ENCODE data around the gene SMIM44. TPM values are rescaled to one million over a fixed set of nuclear protein-coding genes. Genes with fewer than 3 reads are reported as not detected.
"Not testable (repeated sequence)": the region's sequence is repeated elsewhere in the genome, so short reads cannot be mapped to it uniquely, and the experiment has no call there.

The SMIM44 gene
- total RNA-seq, 1 donor = not detected

DNA sequence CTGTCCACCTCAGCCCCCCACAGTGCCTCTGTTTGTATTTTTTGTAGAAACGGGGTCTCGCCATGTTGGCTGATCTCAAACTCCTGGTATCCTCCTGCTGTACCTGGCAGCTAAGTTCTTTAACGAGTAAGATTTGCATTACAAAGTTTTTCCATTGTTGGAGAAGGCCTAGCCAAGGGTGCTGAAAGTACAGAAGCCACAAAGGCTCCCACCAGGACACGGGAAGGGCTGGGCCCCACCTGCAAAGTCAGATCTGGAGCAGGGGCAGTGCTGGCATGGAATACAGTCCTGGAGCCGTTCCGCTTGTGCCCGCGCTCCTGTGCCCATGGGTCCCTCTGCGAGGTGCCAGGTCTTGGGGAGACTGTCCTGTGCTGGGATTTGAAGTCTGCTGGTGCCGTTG is 35.0 kb upstream of the SMIM44 start:
- DNase-seq (ENCODE audit: low read depth in 2 of 3, low spot score in 2 of 3) = no peak

DNA sequence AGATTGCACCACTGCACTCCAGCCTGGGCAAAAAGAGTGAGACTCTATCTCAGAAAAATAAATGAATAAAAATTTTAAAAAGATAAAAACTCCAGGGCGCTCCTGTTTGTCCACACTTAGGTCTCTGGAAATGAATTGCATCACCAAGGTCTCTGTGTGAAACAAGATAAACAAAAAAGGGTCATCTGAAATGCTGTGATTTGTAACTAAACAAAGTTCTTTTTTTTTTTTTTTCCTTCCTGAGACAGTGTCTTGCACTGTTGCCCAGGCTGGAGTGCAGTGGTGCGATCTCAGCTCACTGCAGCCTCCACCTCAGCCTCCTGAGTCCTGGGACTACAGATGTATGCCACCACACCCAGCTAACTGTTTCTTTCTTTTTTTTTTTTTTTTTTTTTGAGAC is 34.4 kb upstream of the SMIM44 start:
- DNase-seq (ENCODE audit: low read depth in 2 of 3, low spot score in 2 of 3) = no peak

DNA sequence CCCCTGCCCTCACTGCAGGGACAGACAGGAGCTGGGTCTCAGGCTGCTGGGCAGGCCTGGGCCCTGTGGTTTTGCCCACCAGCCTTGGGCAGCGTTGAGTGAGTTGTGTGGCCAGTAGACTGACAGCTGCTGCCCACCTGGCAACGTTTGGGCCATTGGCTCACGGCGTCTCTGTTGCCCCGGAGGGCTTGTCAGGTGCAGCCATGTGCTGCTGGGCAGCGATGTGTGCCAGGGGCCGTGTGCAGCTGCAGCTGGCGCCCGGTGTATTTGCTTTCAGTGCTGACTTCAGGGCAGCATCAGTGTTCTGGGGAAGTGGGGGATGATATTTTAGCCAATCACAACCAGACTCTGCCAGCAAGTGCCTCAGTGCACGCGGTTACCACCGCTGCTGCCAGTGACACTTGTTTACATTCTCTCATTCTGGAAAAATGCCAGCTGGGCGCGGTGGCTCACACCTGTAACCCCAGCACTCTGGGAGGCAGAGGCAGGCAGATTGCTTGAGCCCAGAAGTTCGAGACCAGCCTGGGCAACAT is 33.5 kb upstream of the SMIM44 start:
- DNase-seq (ENCODE audit: low read depth in 2 of 3, low spot score in 2 of 3) = peak in 1 of 3 donors; percentile 14

DNA sequence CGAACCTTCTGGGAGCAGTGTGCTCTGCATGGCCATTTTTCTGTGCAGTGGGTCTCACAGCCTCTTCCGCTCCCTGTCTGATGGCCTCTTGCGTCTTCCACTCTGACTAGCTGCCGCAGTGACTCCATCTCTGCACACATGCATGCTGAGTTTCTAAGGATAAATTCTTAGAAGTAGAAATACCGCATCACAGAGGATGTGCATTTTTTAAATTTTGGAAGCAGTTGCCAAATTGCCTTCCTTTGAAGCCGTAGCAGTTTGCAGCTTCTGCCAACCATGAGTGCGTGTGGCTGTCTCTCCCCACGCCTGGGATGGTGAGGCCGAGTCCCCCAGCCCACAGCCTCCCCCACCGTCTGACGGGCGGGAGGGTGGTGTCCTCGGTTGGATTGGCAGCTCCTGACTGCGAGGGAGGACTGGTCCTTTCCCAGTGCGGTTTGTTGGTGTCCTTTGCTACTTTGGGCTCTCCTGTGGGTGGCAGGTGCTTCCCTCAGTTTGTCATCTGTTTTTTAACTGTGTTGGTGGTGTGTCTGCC is 32.7 kb upstream of the SMIM44 start:
- DNase-seq (ENCODE audit: low read depth in 2 of 3, low spot score in 2 of 3) = no peak

DNA sequence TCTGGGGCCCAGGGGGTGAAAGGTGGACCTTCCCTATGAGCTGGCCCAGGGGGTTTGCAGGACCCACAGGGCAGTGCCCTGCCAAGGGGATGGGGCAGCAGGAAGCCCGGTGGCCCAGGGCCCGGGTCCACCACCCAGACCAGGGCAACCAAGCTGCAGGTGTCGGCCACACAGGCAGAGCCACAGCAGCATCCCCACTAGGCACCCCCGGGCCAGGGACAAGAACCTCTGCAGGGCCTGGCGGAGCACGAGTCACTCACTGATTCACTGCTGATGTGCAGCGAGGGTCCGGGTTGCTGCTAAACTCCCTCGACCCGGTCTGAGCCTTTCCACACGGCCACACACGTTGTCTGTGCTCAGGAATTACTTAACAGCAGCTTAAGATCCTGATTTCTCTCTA is 31.7 kb upstream of the SMIM44 start:
- DNase-seq (ENCODE audit: low read depth in 2 of 3, low spot score in 2 of 3) = no peak

DNA sequence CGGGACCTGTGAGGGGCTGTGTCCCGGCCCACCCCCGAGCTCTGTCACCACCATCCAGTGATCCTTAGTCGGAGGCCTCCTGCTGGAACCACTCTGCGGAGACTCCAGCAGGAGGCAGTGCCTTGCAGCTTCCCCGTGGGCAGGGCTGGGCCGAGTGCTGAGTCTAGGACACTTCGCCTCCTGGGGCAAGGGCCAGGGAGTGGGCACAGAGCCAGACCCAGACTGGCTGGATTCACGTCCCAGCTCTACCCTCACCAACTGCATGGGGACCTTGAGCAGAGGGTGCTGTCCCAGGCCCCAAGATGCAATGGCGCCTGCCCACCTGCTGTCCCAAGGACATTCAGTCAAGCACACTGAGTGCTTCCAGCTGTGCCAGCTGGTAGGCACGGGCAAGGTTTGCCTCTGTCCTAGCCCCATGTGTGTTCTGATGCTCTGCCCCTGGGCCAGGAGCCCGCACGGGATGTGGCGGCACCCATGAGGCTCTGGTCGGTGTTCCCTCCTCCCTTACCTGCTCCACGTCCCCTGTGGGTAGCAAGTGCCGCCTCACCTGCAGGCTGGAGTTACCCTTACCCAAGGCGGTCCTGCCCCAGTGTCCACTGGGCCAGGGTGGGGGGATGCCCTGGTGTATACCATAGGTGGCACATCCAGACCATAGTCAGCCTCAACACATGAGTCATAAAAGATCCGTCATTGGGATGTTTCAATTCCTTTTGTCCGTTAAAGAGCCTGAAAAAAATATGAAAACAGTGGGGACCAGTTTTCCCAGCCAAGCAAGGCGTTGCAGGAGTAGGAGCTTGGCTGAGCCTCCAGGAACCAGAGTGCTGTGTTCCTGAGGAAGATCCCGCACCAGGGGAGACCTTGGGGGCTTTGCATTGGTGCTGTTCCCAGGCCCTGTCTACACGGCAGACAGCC is 30.2 kb upstream of the SMIM44 start:
- no peak for DNase-seq (ENCODE audit: low read depth in 2 of 3, low spot score in 2 of 3)

DNA sequence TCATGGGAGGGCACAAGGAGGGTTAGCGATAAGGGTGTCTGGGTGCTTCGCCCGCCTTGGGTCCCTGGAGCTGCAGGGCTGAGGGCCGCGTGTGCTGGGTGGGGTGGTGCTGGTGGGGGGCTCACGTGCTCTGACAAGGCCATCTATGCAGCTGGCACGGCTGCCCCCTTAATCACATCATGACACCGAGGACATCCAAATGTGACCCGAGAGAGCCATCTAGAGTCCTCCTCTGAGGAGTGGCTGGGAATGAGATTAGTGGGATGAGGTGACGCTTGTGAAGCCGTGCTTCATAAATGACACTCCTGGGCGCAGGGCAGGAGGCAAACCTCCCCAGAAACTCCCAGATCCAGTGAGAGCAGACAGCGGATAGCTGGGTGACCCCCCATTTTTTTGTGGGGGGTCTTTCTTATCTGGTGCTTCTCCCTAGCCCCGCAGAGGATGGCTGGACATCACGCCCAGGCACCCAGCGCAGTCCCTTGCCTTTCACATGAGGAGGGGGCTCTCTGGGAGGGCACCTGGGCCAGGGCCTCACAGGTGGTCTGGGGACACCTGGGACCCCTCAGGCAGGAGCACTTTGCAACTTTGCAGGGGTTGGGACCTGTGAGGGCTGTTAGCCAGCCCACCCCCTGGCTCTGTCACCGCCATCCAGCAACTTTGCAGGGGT is 29.5 kb upstream of the SMIM44 start:
- no peak for DNase-seq (ENCODE audit: low read depth in 2 of 3, low spot score in 2 of 3)

DNA sequence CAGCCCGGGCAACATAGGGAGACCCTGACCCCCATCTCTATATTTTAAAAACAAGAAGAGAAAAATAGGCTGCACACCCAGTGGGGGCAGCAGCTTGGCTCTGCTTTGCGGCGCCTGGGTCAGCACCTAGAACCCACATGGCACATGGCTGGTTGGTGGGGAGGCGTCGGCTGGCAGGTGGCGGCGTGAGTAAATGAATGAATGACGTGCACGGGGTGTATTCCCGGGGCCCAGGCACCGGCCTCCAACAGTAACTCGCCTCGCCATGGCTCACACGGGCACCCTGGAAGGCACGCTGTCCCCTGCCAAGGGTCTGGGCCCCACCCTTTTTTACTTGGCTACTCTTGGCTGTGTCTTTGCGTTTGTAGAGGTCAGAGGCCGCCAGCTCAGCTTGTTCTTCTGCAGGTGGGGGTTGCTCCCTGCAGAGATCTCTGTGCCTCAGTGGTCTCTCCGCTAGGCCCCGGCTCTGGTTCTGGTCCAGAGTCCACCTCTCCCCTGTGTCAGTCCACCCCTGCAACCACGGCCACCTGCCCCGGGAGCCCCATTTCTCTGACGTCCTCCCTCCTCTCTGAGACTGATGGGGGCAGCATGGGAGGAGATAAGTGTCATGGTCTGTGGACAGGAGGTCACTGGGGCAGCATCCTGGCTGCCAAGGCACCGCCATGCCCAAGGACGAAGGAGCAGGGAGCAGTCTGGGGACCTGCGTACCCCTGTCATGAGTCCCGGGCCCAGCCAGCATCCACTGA is 28.4 kb upstream of the SMIM44 start:
- DNase-seq (ENCODE audit: low read depth in 2 of 3, low spot score in 2 of 3) = no peak

DNA sequence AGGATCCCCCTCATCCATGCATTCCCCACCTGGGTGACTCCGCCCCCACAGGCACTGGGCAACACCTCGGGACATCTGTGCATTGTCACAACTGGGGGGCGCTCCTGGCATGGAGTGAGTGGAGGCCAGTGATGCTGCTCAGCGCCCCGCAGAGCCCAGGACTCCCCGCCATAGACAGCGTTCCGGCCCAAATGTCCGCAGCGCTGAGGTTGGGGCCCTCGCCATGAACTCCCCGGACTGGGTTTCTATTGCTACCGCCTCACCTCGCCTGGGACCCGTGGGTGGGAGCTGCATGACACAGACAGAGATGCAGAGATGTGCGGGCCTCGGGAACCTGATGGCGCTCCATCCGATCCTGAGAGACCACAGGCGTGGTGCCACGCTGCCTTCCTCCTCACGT is 27.5 kb upstream of the SMIM44 start:
- DNase-seq (ENCODE audit: low read depth in 2 of 3, low spot score in 2 of 3) = no peak

DNA sequence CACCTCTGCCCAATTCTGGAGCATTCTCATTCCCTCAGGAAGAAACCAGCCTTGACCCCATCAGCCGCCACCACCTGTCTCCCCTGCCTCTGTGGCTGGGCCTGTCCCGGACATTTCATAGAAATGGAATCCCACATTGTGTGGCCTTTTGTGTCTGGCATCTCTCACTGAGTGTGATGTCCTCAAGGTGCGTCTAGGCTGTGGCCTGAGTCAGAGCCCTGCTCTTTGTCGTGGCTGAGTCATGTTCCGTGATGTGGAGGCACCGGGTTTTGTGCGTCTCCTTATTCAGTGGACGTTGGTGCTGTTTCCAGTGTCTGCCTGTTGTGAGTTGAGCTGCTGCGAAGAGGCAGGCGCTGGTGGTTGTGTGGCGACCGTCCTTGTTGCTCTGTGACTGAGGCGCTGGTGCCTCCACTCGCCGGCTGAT is 26.3 kb upstream of the SMIM44 start:
- no peak for DNase-seq (ENCODE audit: low read depth in 2 of 3, low spot score in 2 of 3)

DNA sequence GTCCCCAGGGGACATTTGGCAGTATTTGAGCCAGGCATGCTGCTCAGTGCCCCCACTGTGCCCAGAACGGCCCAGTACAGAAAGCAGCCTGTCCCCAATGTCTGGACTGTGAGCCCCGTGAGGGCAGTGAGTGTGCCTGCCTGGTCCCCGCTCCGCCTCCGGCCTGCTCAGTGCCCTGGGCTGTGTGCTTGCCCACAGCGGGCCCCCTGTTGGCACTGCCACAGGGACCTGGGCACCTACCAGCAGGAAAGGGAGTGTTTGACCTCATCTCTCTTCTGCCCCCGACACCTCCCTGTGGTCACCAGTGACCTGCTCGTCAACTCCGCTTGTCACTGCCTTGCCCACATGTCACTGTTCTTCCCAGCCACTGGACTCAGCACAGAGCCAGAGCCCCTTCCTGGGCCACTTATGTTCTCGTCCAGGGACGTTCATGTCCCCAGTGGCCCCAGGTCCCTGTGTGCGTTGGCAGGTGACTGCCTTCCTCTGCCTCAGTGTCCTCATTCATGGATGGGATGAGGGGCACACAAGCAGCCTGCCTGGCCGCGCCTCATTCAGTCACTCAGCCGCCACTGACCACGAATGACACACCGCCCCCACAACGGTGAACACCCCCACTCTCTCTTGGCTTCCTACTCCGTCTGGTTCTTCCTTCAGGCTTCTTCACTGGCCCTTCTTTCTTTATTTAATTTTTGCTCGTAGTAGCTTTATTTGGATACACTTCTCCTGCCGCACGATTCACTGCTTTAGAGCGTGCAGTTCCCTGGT is 25.7 kb upstream of the SMIM44 start:
- no peak for DNase-seq (ENCODE audit: low read depth in 2 of 3, low spot score in 2 of 3)

DNA sequence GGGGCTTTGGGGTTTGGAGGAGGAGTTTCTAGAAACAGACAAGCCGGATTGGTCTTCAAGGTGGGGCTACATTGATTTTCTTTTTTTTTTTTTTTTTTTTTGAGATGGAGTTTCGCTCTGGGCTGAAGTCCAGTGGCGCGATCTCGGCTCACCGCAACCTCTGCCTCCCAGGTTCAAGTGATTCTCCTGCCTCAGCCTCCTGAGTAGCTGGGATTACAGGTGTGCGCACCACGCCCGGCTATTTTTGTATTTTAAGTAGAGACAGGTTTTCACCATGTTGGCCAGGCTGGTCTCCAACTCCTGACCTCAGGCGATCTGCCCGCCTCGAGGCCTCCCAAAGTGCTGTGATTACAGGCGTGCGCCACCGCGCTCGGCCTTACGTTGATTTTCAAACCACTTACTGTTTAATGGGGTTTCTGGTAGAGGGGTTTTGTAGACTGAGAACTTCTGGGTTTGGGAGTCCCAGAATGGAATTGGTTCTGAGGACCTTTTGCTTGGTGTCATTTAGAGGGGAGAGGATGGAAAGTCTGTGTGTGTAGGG is 24.9 kb upstream of the SMIM44 start:
- DNase-seq (ENCODE audit: low read depth in 2 of 3, low spot score in 2 of 3) = not testable (repeated sequence)

DNA sequence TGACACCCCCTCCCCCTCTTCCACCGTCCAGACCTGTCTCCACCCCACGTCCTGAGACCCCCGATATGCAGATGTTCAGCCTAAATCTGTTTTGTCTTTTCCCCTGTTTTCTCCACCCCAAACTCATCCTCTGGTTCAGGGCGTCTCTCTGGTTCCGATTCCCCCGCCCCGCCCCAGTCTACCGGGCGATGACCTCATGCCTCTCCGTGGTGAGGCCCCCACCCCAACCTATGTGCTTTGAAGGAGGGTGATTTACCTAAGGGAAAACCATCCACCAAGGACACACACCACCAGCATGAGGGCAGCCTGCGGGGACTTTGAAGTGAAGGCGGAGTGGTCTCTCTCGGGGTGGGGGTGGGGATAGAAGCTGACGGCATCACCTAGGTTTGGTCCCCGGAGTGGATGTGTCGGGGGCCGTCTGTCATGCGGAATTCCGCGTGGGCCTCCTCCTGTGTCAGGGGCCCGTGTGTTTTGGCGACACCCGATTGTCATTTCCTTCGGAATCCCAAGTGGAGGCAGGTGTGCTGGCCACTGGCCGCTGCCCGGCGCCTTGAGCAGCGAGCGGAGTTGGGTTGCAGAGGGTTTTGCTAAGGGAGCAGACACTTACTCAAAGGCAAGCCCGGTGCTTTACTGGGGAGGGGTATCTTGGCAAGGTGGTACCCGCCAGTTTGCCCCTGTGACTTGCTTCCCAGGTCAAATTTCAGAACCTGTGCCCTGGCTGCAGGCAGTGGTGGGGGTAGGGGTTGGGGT is 24.3 kb upstream of the SMIM44 start:
- no peak for DNase-seq (ENCODE audit: low read depth in 2 of 3, low spot score in 2 of 3)

DNA sequence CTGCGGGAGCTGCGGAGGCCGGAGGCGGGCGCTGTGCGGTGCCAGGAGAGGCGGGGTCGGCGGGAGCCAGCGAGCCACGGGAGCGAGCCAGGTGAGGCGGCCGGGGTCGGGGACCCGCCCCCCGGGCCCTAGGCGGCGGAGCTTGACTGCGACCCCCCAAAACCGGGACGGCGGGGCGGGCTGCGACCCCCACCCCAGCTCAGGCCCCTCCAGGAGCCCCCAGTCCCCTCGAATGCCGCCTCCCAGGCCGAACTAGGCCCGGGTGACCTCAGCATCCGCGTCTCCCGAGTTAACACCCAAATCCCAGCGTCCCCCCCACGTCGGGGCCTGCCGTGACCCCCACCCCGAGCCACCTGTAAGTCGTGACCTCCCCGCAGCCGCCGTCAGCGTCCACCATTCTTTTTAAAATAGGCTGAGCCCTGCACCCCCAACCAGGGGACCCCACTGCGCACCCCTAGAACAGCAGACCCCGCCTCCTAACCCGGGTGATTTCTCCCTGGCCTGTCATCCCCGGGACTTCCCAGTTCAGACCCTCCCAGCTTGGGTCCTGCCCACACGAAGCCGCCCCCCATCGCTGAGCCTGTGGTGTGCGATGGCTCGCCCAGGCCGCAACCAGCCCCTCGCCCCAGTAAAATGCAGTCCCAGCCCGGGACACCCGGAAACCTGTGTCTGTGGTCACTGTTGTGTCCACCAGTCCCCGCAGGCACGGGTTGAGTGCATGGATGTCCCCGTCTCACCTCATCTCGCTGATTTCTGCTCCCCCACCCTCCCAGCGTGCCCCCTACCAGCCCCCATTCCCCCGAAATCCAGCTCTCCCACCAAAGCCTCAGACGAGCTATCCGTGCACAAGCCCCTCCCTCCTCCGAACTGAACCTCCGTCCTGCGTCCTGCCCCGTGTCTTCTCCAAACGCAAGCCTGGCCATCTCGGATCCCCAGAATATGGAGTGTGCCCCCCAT is 23.4 kb upstream of the SMIM44 start:
- DNase-seq (ENCODE audit: low read depth in 2 of 3, low spot score in 2 of 3) = peak in 2 of 3 donors; percentile 45 to 55

DNA sequence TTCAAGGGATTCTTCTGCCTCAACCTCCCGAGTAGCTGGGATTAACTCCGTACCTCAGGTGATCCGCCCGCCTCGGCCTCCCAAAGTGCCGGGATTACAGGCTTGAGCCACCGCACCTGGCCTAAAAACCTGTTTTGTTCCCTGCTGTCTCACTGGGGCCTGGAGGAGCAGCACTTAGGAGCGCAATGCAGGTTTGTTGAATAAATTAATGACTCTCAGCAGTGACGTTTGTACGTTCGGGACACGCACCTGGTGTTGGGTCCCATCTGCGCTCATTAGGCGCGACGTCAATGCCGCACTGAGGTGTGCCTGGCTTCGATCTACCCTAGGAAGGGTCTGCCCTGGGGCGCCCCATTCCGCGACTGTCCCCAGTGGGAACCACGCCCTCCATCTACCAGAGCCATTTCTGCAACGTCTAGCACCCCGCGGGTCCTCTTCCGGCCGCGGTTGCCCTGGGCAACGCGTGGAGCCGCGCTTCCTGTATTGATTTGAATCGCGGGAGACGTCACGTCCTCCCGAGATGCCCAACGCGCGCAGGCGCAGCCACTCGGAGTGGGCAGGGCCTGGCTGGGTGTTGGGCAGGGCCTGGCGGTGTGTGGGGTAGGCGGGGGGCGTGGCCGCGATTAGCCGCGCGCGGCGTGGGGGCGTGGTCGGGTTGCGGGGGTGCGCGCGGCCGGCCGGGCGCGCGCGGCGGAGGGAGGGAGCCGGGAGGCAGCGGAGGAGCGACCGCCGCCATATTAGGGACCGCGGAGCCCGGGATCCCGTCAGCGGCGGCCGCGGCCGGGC is 22.6 kb upstream of the SMIM44 start, which contains the start of gene FZR1:
FZR1 (plus strand) TSS at position 714 of the 786 bp plus-strand sequence. CDS start 16,679 bp downstream, outside the sequence.
- peak; percentile 99 for DNase-seq (ENCODE audit: low read depth in 2 of 3, low spot score in 2 of 3)

DNA sequence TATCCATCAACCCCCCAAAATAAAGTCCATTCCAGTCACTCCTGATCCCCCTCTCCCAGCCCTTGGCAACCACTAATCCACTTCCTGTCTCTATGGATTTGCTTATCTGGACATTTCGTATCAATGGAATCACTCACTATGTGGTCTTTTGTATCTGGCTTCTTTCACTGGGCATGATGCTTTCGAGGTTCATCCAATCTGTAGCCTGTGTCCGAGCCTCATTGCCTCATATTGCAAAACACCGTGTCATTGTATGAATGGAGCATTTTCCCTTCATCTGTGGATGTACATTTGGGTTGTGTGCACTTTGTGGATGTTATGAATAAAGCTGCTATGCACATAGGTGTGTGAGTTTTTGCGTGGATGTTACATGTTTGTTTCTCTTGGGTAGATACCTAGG is 21.5 kb upstream of the SMIM44 start:
- DNase-seq (ENCODE audit: low read depth in 2 of 3, low spot score in 2 of 3) = no peak

DNA sequence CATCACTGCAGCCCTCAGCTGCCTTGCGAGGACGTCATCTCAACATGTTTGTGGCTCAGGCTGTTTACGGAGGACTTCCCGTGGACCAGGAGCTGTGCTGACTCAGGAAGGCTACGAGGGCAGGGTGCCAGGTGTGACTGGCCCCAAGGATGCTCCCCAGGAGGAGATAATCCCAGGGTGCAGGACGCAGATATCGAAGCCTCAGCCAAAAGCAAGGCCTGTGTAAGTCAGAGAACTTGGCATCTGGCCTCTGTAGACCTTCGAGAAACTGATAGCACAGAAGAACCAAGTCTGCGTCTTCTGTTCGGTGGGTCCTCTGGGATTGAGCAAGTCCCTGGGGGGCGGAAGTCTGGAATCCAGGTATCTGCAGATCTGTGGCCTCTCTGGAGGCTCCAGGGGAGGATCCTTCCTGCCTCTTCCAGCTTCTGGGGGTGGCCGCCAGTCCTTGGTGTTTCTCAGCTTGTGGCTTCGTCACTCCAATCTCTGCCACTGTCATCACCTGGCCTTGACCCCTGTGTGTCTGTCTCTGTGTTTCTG is 19.9 kb upstream of the SMIM44 start:
- DNase-seq (ENCODE audit: low read depth in 2 of 3, low spot score in 2 of 3) = no peak
